Middle frontal gyrus (tissue), 1 donor: ENCODE measurements around the gene UROD.
"Not testable (repeated sequence)": the region's sequence is repeated elsewhere in the genome, so short reads cannot be mapped to it uniquely, and the experiment has no call there.

ENCODE experiments used
- DNase-seq: peaks from one replicate; pipeline ENCODE4 v3.0.0-alpha.2; 2015; ENCODE audit warnings: low spot score; ENCODE audit errors: extremely low spot score

The UROD gene

GRCh38 chr1:45038661-45039364, 26.8 kb downstream of the UROD start:
- no peak for DNase-seq

DNA sequence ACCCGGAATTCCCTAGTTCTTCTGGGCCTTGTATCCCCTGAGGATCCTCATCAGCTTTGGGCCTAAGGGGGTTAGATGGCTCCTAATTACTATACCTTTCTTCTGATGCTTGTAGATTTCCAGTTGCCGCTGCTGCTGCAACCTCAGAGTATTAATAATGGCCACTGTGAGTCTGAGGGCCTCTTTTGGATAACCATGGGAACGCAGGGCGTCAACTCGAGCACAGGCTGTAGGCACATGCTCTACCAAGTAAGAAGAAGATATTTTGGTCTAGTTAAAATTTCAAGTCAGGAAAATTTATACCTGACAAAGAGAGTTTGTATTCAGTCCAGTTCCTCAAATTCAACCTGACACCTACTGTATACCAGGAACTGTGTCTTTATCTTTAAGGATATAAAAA, 28.2 kb downstream of the UROD start:
- DNase-seq = no peak

DNA sequence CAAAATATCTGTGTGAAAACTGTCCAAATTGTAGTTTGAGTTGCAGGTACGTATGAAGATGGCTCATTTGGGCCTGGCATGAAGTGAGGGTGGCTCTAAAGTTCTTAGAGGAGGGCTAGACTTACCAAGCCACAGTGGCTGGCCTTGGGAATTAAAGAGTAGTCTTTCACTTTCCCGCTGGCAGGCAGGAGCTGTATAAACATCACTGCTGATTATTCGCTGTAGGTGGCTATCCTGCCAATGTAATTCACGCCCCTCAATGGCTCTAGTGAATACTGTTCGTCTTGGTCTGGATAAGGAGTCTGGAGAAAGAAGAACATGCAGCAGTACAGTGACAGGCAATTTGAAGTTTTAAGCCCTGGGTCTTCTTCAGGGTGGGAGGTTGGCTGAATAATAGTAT, 31.0 kb downstream of the UROD start:
- no peak for DNase-seq

DNA sequence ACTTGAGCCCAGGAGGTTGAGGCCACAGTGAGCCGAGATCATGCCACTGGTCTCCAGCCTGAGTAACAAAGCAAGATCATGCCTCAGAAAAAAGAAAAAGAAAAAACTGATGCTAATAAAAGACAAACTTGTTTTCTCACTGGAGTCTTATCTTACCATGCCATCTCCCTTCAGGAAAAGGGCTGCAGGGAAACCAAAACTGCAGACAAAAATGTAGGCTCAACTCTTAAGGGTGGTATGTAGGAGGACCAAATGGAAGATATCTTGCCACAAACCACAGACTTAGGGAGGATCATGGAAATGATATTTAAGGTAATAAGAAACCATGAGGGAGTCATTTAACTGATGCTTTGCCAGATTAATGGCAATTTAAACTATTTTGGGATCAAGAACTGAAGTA, 32.9 kb downstream of the UROD start:
- DNase-seq = no peak

GRCh38 chr1:45047032-45047431, 35.0 kb downstream of the UROD start:
- DNase-seq = no peak

GRCh38 chr1:45051005-45051772, 39.1 kb downstream of the UROD start:
- no peak for DNase-seq

DNA sequence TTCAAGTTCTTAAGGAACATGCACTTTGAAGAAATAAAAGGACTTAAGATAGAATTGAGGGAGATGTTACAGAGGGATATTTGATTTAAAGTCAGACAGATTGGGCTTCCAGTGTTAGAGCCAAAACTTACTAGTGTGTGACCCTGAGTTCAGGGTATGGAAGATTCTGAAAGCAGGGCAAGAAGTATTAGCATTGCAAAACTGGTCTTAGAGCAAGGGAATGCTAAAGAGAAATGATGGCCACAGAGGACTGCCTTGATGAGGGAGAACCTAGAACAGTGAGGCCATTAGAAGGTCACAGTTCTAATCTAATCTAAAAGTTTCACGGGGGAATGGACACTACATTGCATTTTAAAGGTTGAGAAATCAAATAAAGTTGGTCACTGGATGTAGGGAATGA, 45.5 kb downstream of the UROD start:
- no peak for DNase-seq

DNA sequence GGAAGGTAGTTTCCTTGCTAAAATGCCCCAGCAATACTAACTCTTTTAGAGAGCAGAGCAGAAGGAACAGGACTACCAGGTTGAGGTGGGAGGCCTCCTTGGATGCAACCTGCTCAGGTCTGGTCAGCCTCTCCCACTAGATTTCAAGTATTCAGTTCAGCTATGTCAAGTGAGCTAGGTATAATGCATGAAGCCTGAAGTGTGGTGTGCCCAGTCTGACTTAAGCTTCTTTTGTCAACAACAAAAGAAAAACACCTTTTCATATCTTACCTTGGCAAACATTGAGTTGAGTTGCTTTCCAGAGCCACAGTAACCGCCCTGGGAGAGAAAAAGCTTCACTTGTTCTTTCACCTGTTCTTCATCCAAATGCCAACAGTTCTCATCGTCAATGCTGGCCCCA, 47.8 kb downstream of the UROD start:
- no peak for DNase-seq

DNA sequence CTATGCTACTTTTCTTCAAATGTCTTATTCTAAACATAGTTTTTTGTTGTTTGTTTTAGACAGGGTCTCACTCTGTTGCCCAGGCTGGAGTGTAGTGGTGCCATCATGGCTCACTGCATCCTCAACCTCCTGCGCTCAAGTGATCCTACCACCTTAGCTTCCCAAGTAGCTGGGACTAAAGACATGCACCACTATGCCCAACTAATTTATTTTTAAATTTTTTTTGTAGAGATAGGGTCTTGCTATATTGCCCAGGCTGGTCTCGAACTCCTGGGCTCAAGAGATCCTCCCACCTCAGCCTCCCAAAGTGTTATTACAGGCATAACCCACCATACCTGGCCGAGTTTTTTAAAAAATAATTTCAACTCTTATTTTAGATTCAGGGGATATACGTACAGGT, 50.4 kb downstream of the UROD start:
- not testable (repeated sequence) for DNase-seq

DNA sequence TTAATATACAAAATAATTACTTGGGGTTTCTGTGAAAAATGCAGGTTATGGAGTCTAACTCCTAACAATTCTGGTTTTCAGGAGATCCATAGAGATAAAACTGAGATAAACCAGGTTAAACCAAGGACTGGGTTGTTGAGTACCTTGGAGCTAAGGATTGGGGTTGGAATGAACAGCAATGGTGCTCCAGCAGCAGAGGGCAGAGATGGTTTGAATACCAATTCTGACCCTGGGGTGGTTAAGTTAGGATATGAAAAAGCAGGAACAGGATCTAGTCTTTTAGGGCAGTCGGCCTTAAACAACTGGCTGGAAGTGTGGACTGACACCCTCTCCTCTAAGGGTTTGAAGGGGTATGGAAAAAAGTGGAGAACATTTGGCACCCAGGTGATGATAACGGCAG, 53.0 kb downstream of the UROD start:
- no peak for DNase-seq
